Esophagus muscularis mucosa (tissue), 4 donors: ENCODE results near the gene CDH15.

Experiments used
- CTCF ChIP-seq, 3 experiments: fragments of 200-600 bp in 2 of 3; fragments of 450-650 bp in 1 of 3; sonication (generic) in 2 of 3; IDR thresholded peaks; one replicate each; pipeline ENCODE4 v1.5.1; 2017 to 2019; ENCODE audit warnings: antibody characterized with exemption in 3 of 3, mild to moderate bottlenecking in 2 of 3, moderate library complexity in 1 of 3
- EP300 ChIP-seq: sonication (generic); formaldehyde crosslinking; IDR thresholded peaks from one replicate; pipeline ENCODE4 v1.6.1; 2017; ENCODE audit warnings: antibody characterized with exemption
- POLR2A ChIP-seq: fragments of 450-650 bp; IDR thresholded peaks from one replicate; pipeline ENCODE4 v1.6.1; 2017; ENCODE audit warnings: antibody characterized with exemption, moderate library complexity, mild to moderate bottlenecking, low read depth

- TF ChIP-seq CTCF (IDR thresholded peaks at IDR 0.05) (no peak), EP300 (no peak), POLR2A (no peak)
Observed at GRCh38 chr16:89209522-89210044, 38.0 kb downstream of the CDH15 start.
